ENCODE results near the gene SLC12A5.

SLC12A5 gene

GRCh38 chr20:45998337-45998736, 30.7 kb upstream of the SLC12A5 start:
- H3K27ac ChIP-seq (ENCODE audit: low read length) = no peak overlapping the region
- peaks cover 4% of the 10 kb centered on the region for H3K27me3 ChIP-seq (ENCODE audit: low read depth, low read length)
- peaks cover 0 to 4% of the 10 kb centered on the region in 2 donors for H3K4me1 ChIP-seq (ENCODE audit: control insufficient read depth in 1 of 2, insufficient read depth in 2 of 2, low read length in 2 of 2)
- H3K4me3 ChIP-seq (ENCODE audit: low read depth in 1 of 2, low read length in 2 of 2) = no peak overlapping the region
- H3K36me3 ChIP-seq (ENCODE audit: control insufficient read depth in 1 of 2, insufficient read depth in 2 of 2, low read length in 2 of 2) = no peaks in the 10 kb centered on the region
- H3K9me3 ChIP-seq (ENCODE audit: control insufficient read depth in 1 of 2, low read length in 2 of 2) = no peaks in the 10 kb centered on the region

DNA sequence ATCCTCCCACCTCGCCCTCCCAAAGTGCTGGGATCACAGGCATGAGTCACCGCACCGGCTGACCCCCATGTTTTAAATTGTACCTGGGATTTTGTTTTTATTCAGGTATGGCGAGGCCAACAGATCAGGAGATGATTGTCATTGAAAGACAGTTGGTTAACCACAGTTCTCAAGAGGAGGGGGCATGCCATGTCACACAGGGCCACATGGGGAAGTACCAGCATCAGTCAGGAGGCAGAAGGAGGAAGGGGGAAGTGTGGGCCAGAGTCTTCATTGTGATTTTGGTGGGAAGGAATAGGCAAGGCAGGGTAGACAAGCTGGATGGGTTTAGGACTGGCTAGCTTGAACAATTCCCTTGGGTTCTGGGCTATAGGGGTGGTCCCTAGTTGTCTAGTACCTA, 30.3 kb upstream of the SLC12A5 start:
- Histone ChIP-seq H3K27ac (ENCODE audit: low read length) (no peak overlapping the region), H3K36me3 (ENCODE audit: control insufficient read depth in 1 of 2, insufficient read depth in 2 of 2, low read length in 2 of 2) (no peaks in the 10 kb centered on the region), H3K4me1 (ENCODE audit: control insufficient read depth in 1 of 2, insufficient read depth in 2 of 2, low read length in 2 of 2) (peaks cover 0 to 4% of the 10 kb centered on the region in 2 donors), H3K27me3 (ENCODE audit: low read depth, low read length) (peaks cover 4% of the 10 kb centered on the region), H3K4me3 (ENCODE audit: low read depth in 1 of 2, low read length in 2 of 2) (no peak overlapping the region), H3K9me3 (ENCODE audit: control insufficient read depth in 1 of 2, low read length in 2 of 2) (no peaks in the 10 kb centered on the region)

DNA sequence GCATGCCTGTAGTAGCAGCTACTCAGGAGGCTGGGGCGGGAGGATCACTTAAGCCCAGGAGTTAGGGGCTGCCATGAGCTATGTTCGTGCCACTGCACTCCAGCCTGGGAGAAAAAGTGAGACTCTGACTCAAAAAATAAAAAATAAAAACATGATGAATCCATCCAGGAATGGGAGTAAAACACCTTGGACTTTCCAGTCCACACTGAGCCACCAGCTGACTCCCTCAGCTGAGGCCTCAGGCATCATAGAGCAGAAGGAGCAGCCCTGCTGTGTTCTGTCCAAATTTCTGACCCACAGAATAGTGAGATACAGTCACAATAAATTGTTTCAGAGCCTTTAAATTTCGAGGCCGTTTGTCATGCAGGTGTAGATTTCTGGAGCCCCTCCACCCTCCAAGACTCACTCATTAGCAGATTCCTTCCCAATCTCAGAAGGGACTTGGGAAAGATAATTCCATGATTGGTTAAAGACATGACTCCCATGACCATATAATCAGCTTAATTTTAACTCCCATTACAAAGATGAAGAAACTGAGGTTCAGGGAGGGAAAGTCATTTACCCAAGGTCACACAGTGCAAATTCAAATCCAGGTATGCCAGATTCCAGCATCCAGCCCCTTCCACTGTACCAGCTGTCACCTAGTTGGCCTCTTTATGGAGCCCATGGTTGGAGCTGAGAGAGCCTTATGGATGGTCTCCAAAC, 29.3 kb upstream of the SLC12A5 start:
- Histone ChIP-seq H3K27ac (ENCODE audit: low read length) (no peak overlapping the region), H3K4me1 (ENCODE audit: control insufficient read depth in 1 of 2, insufficient read depth in 2 of 2, low read length in 2 of 2) (peaks cover 0 to 4% of the 10 kb centered on the region in 2 donors), H3K4me3 (ENCODE audit: low read depth in 1 of 2, low read length in 2 of 2) (no peak overlapping the region), H3K9me3 (ENCODE audit: control insufficient read depth in 1 of 2, low read length in 2 of 2) (no peaks in the 10 kb centered on the region), H3K36me3 (ENCODE audit: control insufficient read depth in 1 of 2, insufficient read depth in 2 of 2, low read length in 2 of 2) (no peaks in the 10 kb centered on the region), H3K27me3 (ENCODE audit: low read depth, low read length) (peaks cover 4% of the 10 kb centered on the region)

GRCh38 chr20:46000262-46000996, 28.6 kb upstream of the SLC12A5 start:
- H3K9me3 ChIP-seq (ENCODE audit: control insufficient read depth in 1 of 2, low read length in 2 of 2) = no peaks in the 10 kb centered on the region
- peaks cover 0 to 4% of the 10 kb centered on the region in 2 donors for H3K4me1 ChIP-seq (ENCODE audit: control insufficient read depth in 1 of 2, insufficient read depth in 2 of 2, low read length in 2 of 2)
- H3K36me3 ChIP-seq (ENCODE audit: control insufficient read depth in 1 of 2, insufficient read depth in 2 of 2, low read length in 2 of 2) = no peaks in the 10 kb centered on the region
- peaks cover 4% of the 10 kb centered on the region for H3K27me3 ChIP-seq (ENCODE audit: low read depth, low read length)
- no peak overlapping the region for H3K27ac ChIP-seq (ENCODE audit: low read length)
- H3K4me3 ChIP-seq (ENCODE audit: low read depth in 1 of 2, low read length in 2 of 2) = no peak overlapping the region

DNA sequence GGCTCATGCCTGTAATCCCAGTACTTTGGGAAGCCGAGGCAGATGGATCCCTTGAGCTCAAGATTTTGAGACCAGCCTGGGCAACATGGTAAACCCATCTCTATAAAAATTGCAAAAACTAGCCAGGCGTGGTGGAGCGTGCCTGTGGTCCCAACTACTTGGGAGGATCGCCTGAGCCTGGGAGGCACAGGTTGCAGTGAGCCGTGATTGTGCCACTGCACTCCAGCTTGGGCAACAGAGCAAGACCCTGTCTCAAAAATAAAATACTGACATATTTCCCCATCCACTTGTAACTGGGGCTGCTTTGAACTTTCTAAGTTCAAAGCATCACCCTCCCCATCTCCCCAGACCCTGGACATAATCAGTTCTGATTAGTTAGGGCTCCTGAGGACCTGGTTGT, 27.5 kb upstream of the SLC12A5 start:
- no peak overlapping the region for H3K27ac ChIP-seq (ENCODE audit: low read length)
- H3K36me3 ChIP-seq (ENCODE audit: control insufficient read depth in 1 of 2, insufficient read depth in 2 of 2, low read length in 2 of 2) = no peaks in the 10 kb centered on the region
- H3K9me3 ChIP-seq (ENCODE audit: control insufficient read depth in 1 of 2, low read length in 2 of 2) = no peaks in the 10 kb centered on the region
- peaks cover 4% of the 10 kb centered on the region for H3K27me3 ChIP-seq (ENCODE audit: low read depth, low read length)
- no peak overlapping the region for H3K4me3 ChIP-seq (ENCODE audit: low read depth in 1 of 2, low read length in 2 of 2)
- peaks cover 0 to 4% of the 10 kb centered on the region in 2 donors for H3K4me1 ChIP-seq (ENCODE audit: control insufficient read depth in 1 of 2, insufficient read depth in 2 of 2, low read length in 2 of 2)

GRCh38 chr20:46002008-46002407, 27.0 kb upstream of the SLC12A5 start:
- H3K27me3 ChIP-seq (ENCODE audit: low read depth, low read length) = peaks cover 4% of the 10 kb centered on the region

GRCh38 chr20:46004187-46004586, 24.8 kb upstream of the SLC12A5 start:
- peaks cover 0 to 4% of the 10 kb centered on the region in 2 donors for H3K4me1 ChIP-seq (ENCODE audit: control insufficient read depth in 1 of 2, insufficient read depth in 2 of 2, low read length in 2 of 2)
- H3K36me3 ChIP-seq (ENCODE audit: control insufficient read depth in 1 of 2, insufficient read depth in 2 of 2, low read length in 2 of 2) = no peaks in the 10 kb centered on the region
- H3K27me3 ChIP-seq (ENCODE audit: low read depth, low read length) = peaks cover 8% of the 10 kb centered on the region
- H3K27ac ChIP-seq (ENCODE audit: low read length) = no peak overlapping the region
- H3K9me3 ChIP-seq (ENCODE audit: control insufficient read depth in 1 of 2, low read length in 2 of 2) = no peaks in the 10 kb centered on the region
- no peak overlapping the region for H3K4me3 ChIP-seq (ENCODE audit: low read depth in 1 of 2, low read length in 2 of 2)

More at GRCh38 chr20:46002008-46002407, 27.0 kb upstream of the SLC12A5 start:
- Histone ChIP-seq H3K36me3 (ENCODE audit: control insufficient read depth in 1 of 2, insufficient read depth in 2 of 2, low read length in 2 of 2) (no peaks in the 10 kb centered on the region), H3K27ac (ENCODE audit: low read length) (no peak overlapping the region), H3K9me3 (ENCODE audit: control insufficient read depth in 1 of 2, low read length in 2 of 2) (no peaks in the 10 kb centered on the region), H3K4me3 (ENCODE audit: low read depth in 1 of 2, low read length in 2 of 2) (no peak overlapping the region), H3K4me1 (ENCODE audit: control insufficient read depth in 1 of 2, insufficient read depth in 2 of 2, low read length in 2 of 2) (peaks cover 0 to 4% of the 10 kb centered on the region in 2 donors)

- H3K9me3 ChIP-seq (ENCODE audit: control insufficient read depth in 1 of 2, low read length in 2 of 2) = no peaks in the 10 kb centered on the region
- H3K4me1 ChIP-seq (ENCODE audit: control insufficient read depth in 1 of 2, insufficient read depth in 2 of 2, low read length in 2 of 2) = peaks cover 0 to 4% of the 10 kb centered on the region in 2 donors
- no peak overlapping the region for H3K4me3 ChIP-seq (ENCODE audit: low read depth in 1 of 2, low read length in 2 of 2)
- no peak overlapping the region for H3K27ac ChIP-seq (ENCODE audit: low read length)
- no peaks in the 10 kb centered on the region for H3K36me3 ChIP-seq (ENCODE audit: control insufficient read depth in 1 of 2, insufficient read depth in 2 of 2, low read length in 2 of 2)
- H3K27me3 ChIP-seq (ENCODE audit: low read depth, low read length) = peaks cover 15% of the 10 kb centered on the region
Measured at GRCh38 chr20:46004889-46005473, 24.0 kb upstream of the SLC12A5 start.

DNA sequence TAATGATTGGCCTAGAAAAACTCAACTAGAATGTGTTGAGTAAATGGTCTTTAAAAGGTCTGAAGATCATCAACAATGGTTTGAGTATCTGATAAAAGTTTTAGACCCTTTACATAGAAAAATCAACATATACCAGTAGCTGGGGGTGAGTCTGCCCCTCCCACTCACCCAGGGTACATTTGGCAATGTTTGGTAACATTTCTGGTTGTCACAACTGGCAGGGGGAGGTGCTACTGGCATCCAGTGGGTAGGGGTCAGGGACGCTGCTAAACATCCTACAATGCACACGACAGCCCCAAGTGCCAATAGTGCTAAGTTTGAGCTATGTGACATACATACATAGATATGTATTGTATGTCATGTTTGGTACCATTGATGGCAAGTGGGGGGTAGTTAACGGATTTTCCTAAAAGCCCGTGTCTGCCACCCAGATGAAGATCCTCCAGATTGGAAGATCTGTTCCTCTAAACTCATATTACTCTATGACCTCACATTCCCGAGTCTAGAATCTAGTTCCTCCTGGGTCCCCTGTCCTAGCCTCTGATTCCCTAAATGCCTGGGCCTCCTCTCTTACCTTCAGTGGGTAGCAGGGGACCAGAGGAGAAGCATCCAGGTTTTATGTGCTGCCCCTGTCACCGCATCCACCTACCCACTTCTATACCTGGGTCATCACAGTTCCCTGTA, 22.9 kb upstream of the SLC12A5 start:
- H3K9me3 ChIP-seq (ENCODE audit: control insufficient read depth in 1 of 2, low read length in 2 of 2) = no peaks in the 10 kb centered on the region
- H3K27me3 ChIP-seq (ENCODE audit: low read depth, low read length) = peaks cover 24% of the 10 kb centered on the region
- H3K36me3 ChIP-seq (ENCODE audit: control insufficient read depth in 1 of 2, insufficient read depth in 2 of 2, low read length in 2 of 2) = no peaks in the 10 kb centered on the region
- H3K27ac ChIP-seq (ENCODE audit: low read length) = no peak overlapping the region
- H3K4me3 ChIP-seq (ENCODE audit: low read depth in 1 of 2, low read length in 2 of 2) = no peak overlapping the region
- H3K4me1 ChIP-seq (ENCODE audit: control insufficient read depth in 1 of 2, insufficient read depth in 2 of 2, low read length in 2 of 2) = peaks cover 0 to 3% of the 10 kb centered on the region in 2 donors

GRCh38 chr20:46006964-46007363, 22.1 kb upstream of the SLC12A5 start:
- no peaks in the 10 kb centered on the region for H3K9me3 ChIP-seq (ENCODE audit: control insufficient read depth in 1 of 2, low read length in 2 of 2)
- H3K36me3 ChIP-seq (ENCODE audit: control insufficient read depth in 1 of 2, insufficient read depth in 2 of 2, low read length in 2 of 2) = no peaks in the 10 kb centered on the region
- H3K4me1 ChIP-seq (ENCODE audit: control insufficient read depth in 1 of 2, insufficient read depth in 2 of 2, low read length in 2 of 2) = peaks cover 0 to 4% of the 10 kb centered on the region in 2 donors
- no peak overlapping the region for H3K4me3 ChIP-seq (ENCODE audit: low read depth in 1 of 2, low read length in 2 of 2)
- H3K27ac ChIP-seq (ENCODE audit: low read length) = no peak overlapping the region
- peaks cover 32% of the 10 kb centered on the region for H3K27me3 ChIP-seq (ENCODE audit: low read depth, low read length)

GRCh38 chr20:46007671-46008070, 21.3 kb upstream of the SLC12A5 start:
- no peaks in the 10 kb centered on the region for H3K9me3 ChIP-seq (ENCODE audit: control insufficient read depth in 1 of 2, low read length in 2 of 2)
- no peak overlapping the region for H3K4me3 ChIP-seq (ENCODE audit: low read depth in 1 of 2, low read length in 2 of 2)
- peaks cover 0 to 9% of the 10 kb centered on the region in 2 donors for H3K4me1 ChIP-seq (ENCODE audit: control insufficient read depth in 1 of 2, insufficient read depth in 2 of 2, low read length in 2 of 2)
- H3K36me3 ChIP-seq (ENCODE audit: control insufficient read depth in 1 of 2, insufficient read depth in 2 of 2, low read length in 2 of 2) = no peaks in the 10 kb centered on the region
- H3K27ac ChIP-seq (ENCODE audit: low read length) = no peak overlapping the region
- H3K27me3 ChIP-seq (ENCODE audit: low read depth, low read length) = peaks cover 39% of the 10 kb centered on the region

Data from muscle layer of duodenum (tissue), 2 donors.